WTC11 (cell line): ENCODE results near the gene GARNL3. TPM values are rescaled to one million over a fixed set of nuclear protein-coding genes. Genes with fewer than 3 reads are reported as not detected.

ENCODE experiments used
- ATAC-seq: fragments of 200-7000 bp; cut with Tn5 transposase; 2 replicates; pipeline ENCODE4 v1.10.0; 2021; ENCODE audit warnings: mild to moderate bottlenecking, moderate library complexity
- CTCF ChIA-PET: fragments of 300-600 bp; sonication (Branson Sonifier 250); formaldehyde crosslinking; loops from one replicate; lab custom pipeline; 2021; ENCODE audit warnings: antibody characterized with exemption; lab: Charles Lee
- POLR2A ChIA-PET: fragments of 350-600 bp; sonication (Branson Sonifier 250); formaldehyde crosslinking; loops from one replicate; lab custom pipeline; 2021; ENCODE audit warnings: antibody characterized with exemption; lab: Charles Lee
- DNase-seq: peaks from one replicate; pipeline ENCODE4 v3.0.0; 2021; ENCODE audit warnings: low spot score
- H3K27ac Mint-ChIP-seq: 2 replicates; pipeline ENCODE4 v1.8.0; 2021; ENCODE audit warnings: mixed read lengths
- H3K27me3 Mint-ChIP-seq: 2 replicates; pipeline ENCODE4 v1.8.0; 2021; ENCODE audit warnings: low read depth, mild to moderate bottlenecking, moderate library complexity, mixed read lengths
- H3K36me3 Mint-ChIP-seq: 2 replicates; pipeline ENCODE4 v1.8.0; 2021; ENCODE audit warnings: mixed read lengths
- H3K4me1 Mint-ChIP-seq: 2 replicates; pipeline ENCODE4 v1.8.0; 2022; ENCODE audit warnings: mixed read lengths
- H3K4me3 Mint-ChIP-seq: 2 replicates; pipeline ENCODE4 v1.8.0; 2021; ENCODE audit warnings: mild to moderate bottlenecking, moderate library complexity, mixed read lengths
- H3K9me3 Mint-ChIP-seq: 2 replicates; pipeline ENCODE4 v1.8.0; 2021; ENCODE audit warnings: mixed read lengths
- ATF1 ChIP-seq: sonication (generic); formaldehyde crosslinking; IDR thresholded peaks from 2 replicates; pipeline ENCODE4 v1.8.1; 2023; ENCODE audit warnings: mild to moderate bottlenecking, moderate library complexity, missing genetic modification reagents
- CTCF ChIP-seq: fragments of 200-600 bp; IDR thresholded peaks from 2 replicates; pipeline ENCODE4 v1.8.0; 2022; ENCODE audit warnings: antibody characterized with exemption
- FOXP4 ChIP-seq: sonication (generic); formaldehyde crosslinking; IDR thresholded peaks from 2 replicates; pipeline ENCODE4 v1.8.0; 2022; ENCODE audit warnings: mild to moderate bottlenecking, missing genetic modification reagents
- NFE2L1 ChIP-seq: sonication (generic); formaldehyde crosslinking; IDR thresholded peaks from 2 replicates; pipeline ENCODE4 v1.8.1; 2023; ENCODE audit warnings: missing genetic modification reagents
- STAT6 ChIP-seq: sonication (generic); formaldehyde crosslinking; conservative IDR thresholded peaks from 2 replicates; pipeline ENCODE4 v1.8.1; 2023; ENCODE audit warnings: mild to moderate bottlenecking, low read depth, missing genetic modification reagents, moderate library complexity
- ZNF219 ChIP-seq: sonication (generic); formaldehyde crosslinking; IDR thresholded peaks from 2 replicates; pipeline ENCODE4 v1.8.0; 2023; ENCODE audit warnings: missing genetic modification reagents, mild to moderate bottlenecking, borderline replicate concordance
- ZNF532 ChIP-seq: fragments of 250-450 bp; sonication (Bioruptor Pico); IDR thresholded peaks from 2 replicates; pipeline ENCODE4 v1.9.0; 2021; ENCODE audit warnings: mild to moderate bottlenecking, borderline replicate concordance
- total RNA-seq: library from RNA; stranded (reverse); gene quantifications from 3 replicates; pipeline ENCODE4 v1.2.3, GENCODE V29; 2021

Gene GARNL3
- total RNA-seq, 1 experiment from 2014 or later = 17.8 TPM

GRCh38 chr9:127405344-127406125 is 141.0 kb downstream of the GARNL3 start (continued):
- TF ChIP-seq STAT6 = no peak
- TF ChIP-seq ZNF219 (CRISPR knock-in tag) = no peak
- no peak for TF ChIP-seq FOXP4
- TF ChIP-seq NFE2L1 (CRISPR knock-in tag) = no peak
- no peak for TF ChIP-seq ZNF532 (CRISPR knock-in tag)
- TF ChIP-seq, all 79 proteins: peak for 0

- no peaks in the 10 kb centered on the region for H3K9me3 Mint-ChIP-seq
- no peak for TF ChIP-seq ATF1 (CRISPR knock-in tag)
- no peak for TF ChIP-seq CTCF
- TF ChIP-seq ZNF532 (CRISPR knock-in tag) = no peak
- no peaks in the 10 kb centered on the region for H3K27me3 Mint-ChIP-seq
- no peak overlapping the region for H3K4me3 Mint-ChIP-seq
- CTCF ChIA-PET = interaction anchor here (1.2 to 1.5 kb wide), 2 partner anchors 11 to 183 kb away, joined by 3 to 4 read pairs; no protein-coding TSS in a partner anchor
- DNase-seq (peak; percentile 11), ATAC-seq (no peak)
- no peaks in the 10 kb centered on the region for H3K4me1 Mint-ChIP-seq
- peak overlapping the region; percentile 65; the same call in 1 of the 2 replicates for H3K27ac Mint-ChIP-seq
- peaks cover 7% of the 10 kb centered on the region; the same call in 1 of the 2 replicates for H3K36me3 Mint-ChIP-seq
- POLR2A ChIA-PET = interaction anchor here (0.6 kb wide), 1 partner anchor 10 kb away, joined by 3 read pairs; the partner anchor contains the start of gene SLC2A8
Observed at GRCh38 chr9:127406799-127407491, 142.4 kb downstream of the GARNL3 start.
